GM12873 (cell line): Measurements from ENCODE around the gene HSPA8.

Source experiments
- CTCF ChIP-seq: IDR thresholded peaks from 2 replicates; pipeline ENCODE4 v1.5.1; 2012; ENCODE audit warnings: low read depth, mild to moderate bottlenecking, moderate library complexity, low read length, control low read depth; ENCODE audit not compliant: insufficient read depth; ENCODE audit errors: missing control alignments

HSPA8 gene

GRCh38 chr11:123098990-123099389 lies 37.1 kb upstream of the HSPA8 start:
- TF ChIP-seq CTCF: no peak

- TF ChIP-seq CTCF: no peak
Observed at GRCh38 chr11:123093739-123094138, 31.8 kb upstream of the HSPA8 start.

- no peak for TF ChIP-seq CTCF
Observed at GRCh38 chr11:123091506-123091905, 29.6 kb upstream of the HSPA8 start.

GRCh38 chr11:123086305-123086704 lies 24.4 kb upstream of the HSPA8 start:
- no peak for TF ChIP-seq CTCF

GRCh38 chr11:123085497-123085896 lies 23.6 kb upstream of the HSPA8 start:
- no peak for TF ChIP-seq CTCF

GRCh38 chr11:123084454-123084853 lies 22.5 kb upstream of the HSPA8 start:
- TF ChIP-seq CTCF: no peak

GRCh38 chr11:123083623-123084029 lies 21.7 kb upstream of the HSPA8 start:
- no peak for TF ChIP-seq CTCF

- TF ChIP-seq CTCF: no peak
Observed at GRCh38 chr11:123082977-123083376, 21.0 kb upstream of the HSPA8 start.
